HepG2 (cell line): ENCODE measurements around the gene NSMCE3. TPM values are rescaled to one million over a fixed set of nuclear protein-coding genes. Genes with fewer than 3 reads are reported as not detected.

ENCODE experiments used
- ATAC-seq: fragments of 200-7000 bp; cut with Tn5 transposase; 3 replicates; pipeline ENCODE4 v1.9.1; 2020; ENCODE audit warnings: mild to moderate bottlenecking, moderate library complexity
- BruUV-seq: library from RNA; stranded (reverse); fragments of 400-500 nt; replicated peaks from 2 replicates; lab custom pipeline; 2021; lab: Mats Ljungman, UMichigan
- CTCF ChIA-PET: fragments of 300-600 bp; formaldehyde crosslinking; extraction: SDS; loops from one replicate; lab custom pipeline; 2021; ENCODE audit warnings: low total read pairs, inconsistent platforms, low intra/inter-chr PET ratio; lab: Yijun Ruan, JAX
- POLR2A ChIA-PET: fragments of 350-600 bp; sonication (Branson Sonifier 250); formaldehyde crosslinking; loops from one replicate; lab custom pipeline; 2020; ENCODE audit warnings: antibody characterized with exemption, inconsistent platforms; lab: Yijun Ruan, JAX
- DNase-seq: peaks from one replicate; pipeline ENCODE4 v3.0.0-alpha.2; 2015; ENCODE audit warnings: low spot score
- FAIRE-seq: peaks from 3 replicates; lab custom pipeline; 2011; peaks lifted over from hg19 to GRCh38; lab: Jason Lieb, UNC
- H2AFZ ChIP-seq: one replicate; pipeline ENCODE4 v1.6.1; 2011; ENCODE audit warnings: low read length, inconsistent platforms
- H3K27ac ChIP-seq: fragments of 300-600 bp; 3 replicates; pipeline ENCODE4 v1.8.0; 2011; ENCODE audit warnings: mixed run types, mild to moderate bottlenecking, mixed read lengths, low read length, inconsistent platforms; ENCODE audit not compliant: insufficient read depth; ENCODE audit errors: extremely low read length
- H3K27me3 ChIP-seq, 2 experiments: fragments of 200-600 bp in 1 of 2; 2 replicates in 1 of 2; 3 replicates in 1 of 2; pipeline versions ENCODE4 v1.6.0 to v1.8.0; 2011; ENCODE audit warnings: low read length in 2 of 2, mild to moderate bottlenecking in 2 of 2, moderate library complexity in 2 of 2, inconsistent platforms in 1 of 2; ENCODE audit not compliant: insufficient read depth in 2 of 2, control insufficient read depth in 1 of 2
- H3K36me3 ChIP-seq, 2 experiments: fragments of 200-600 bp in 1 of 2; replicated peaks in 1 of 2; 2 replicates in 1 of 2; 3 replicates in 1 of 2; pipeline versions ENCODE4 v1.5.1 to v1.8.0; 2011; ENCODE audit warnings: low read length in 2 of 2, inconsistent platforms in 1 of 2; ENCODE audit not compliant: insufficient read depth in 2 of 2, control insufficient read depth in 1 of 2
- H3K4me1 ChIP-seq: 2 replicates; pipeline ENCODE4 v1.5.1; 2012; ENCODE audit warnings: low read length, inconsistent platforms; ENCODE audit not compliant: insufficient read depth
- H3K4me2 ChIP-seq: 2 replicates; pipeline ENCODE4 v1.6.0; 2011; ENCODE audit warnings: low read depth, low read length, inconsistent platforms
- H3K4me3 ChIP-seq, 3 experiments: fragments of 200-600 bp in 1 of 3; sonication (generic), shearing (Covaris generic) in 1 of 3; replicated peaks in 1 of 3; 2 replicates each; pipeline ENCODE4 v1.5.1; 2011 to 2016; ENCODE audit warnings: low read length in 3 of 3, inconsistent platforms in 2 of 3, low read depth in 2 of 3, mild to moderate bottlenecking in 2 of 3, control low read depth in 1 of 3, mixed read lengths in 1 of 3; ENCODE audit not compliant: insufficient read depth in 1 of 3
- H3K79me2 ChIP-seq: one replicate; pipeline ENCODE4 v1.6.1; 2011; ENCODE audit warnings: low read length, inconsistent platforms; ENCODE audit not compliant: insufficient read depth
- H3K9ac ChIP-seq: 2 replicates; pipeline ENCODE4 v1.6.0; 2011; ENCODE audit warnings: mild to moderate bottlenecking, low read depth, low read length, inconsistent platforms; ENCODE audit not compliant: insufficient read depth
- H3K9me3 ChIP-seq: 2 replicates; pipeline ENCODE4 v1.5.1; 2012; ENCODE audit warnings: mild to moderate bottlenecking, low read length
- H4K20me1 ChIP-seq: 2 replicates; pipeline ENCODE4 v1.6.0; 2011; ENCODE audit warnings: inconsistent platforms, mild to moderate bottlenecking, low read length, moderate library complexity; ENCODE audit not compliant: insufficient read depth
- AGO1 ChIP-seq: fragments of 200-400 bp; formaldehyde crosslinking; IDR thresholded peaks from 2 replicates; pipeline ENCODE4 v1.6.1; 2017; ENCODE audit warnings: mild to moderate bottlenecking, low read depth, low read length, moderate library complexity; ENCODE audit not compliant: poor library complexity, severe bottlenecking
- DR1 ChIP-seq: sonication (generic); formaldehyde crosslinking; IDR thresholded peaks from 2 replicates; pipeline ENCODE4 v1.8.0; 2021; ENCODE audit warnings: mild to moderate bottlenecking, missing genetic modification reagents, inconsistent platforms
- EEA1 ChIP-seq: sonication (generic); formaldehyde crosslinking; IDR thresholded peaks from 2 replicates; pipeline ENCODE4 v1.5.1; 2020; ENCODE audit warnings: mild to moderate bottlenecking, missing genetic modification reagents, borderline replicate concordance
- FOXO1 ChIP-seq: sonication (generic); formaldehyde crosslinking; IDR thresholded peaks from 2 replicates; pipeline ENCODE4 v1.4.0; 2020; ENCODE audit warnings: missing genetic modification reagents
- GFI1 ChIP-seq: sonication (generic); formaldehyde crosslinking; IDR thresholded peaks from 2 replicates; pipeline ENCODE4 v1.5.0; 2020; ENCODE audit warnings: missing genetic modification reagents, mild to moderate bottlenecking, borderline replicate concordance
- HNRNPH1 ChIP-seq: fragments of 200-400 bp; formaldehyde crosslinking; optimal IDR thresholded peaks from 2 replicates; pipeline ENCODE3; 2017; ENCODE audit warnings: mild to moderate bottlenecking, low read depth, low read length
- MTA3 ChIP-seq: sonication (generic); formaldehyde crosslinking; IDR thresholded peaks from 2 replicates; pipeline ENCODE4 v1.4.0; 2020; ENCODE audit warnings: missing genetic modification reagents
- NFYB ChIP-seq: sonication (generic); formaldehyde crosslinking; IDR thresholded peaks from 2 replicates; pipeline ENCODE4 v1.4.0; 2020; ENCODE audit warnings: missing genetic modification reagents
- NKX3-1 ChIP-seq: sonication (generic); formaldehyde crosslinking; IDR thresholded peaks from 2 replicates; pipeline ENCODE4 v1.5.0; 2020; ENCODE audit warnings: missing genetic modification reagents
- WIZ ChIP-seq: sonication (generic); formaldehyde crosslinking; IDR thresholded peaks from 2 replicates; pipeline ENCODE4 v1.5.1; 2020; ENCODE audit warnings: mild to moderate bottlenecking, missing genetic modification reagents
- ZNF33A ChIP-seq: sonication (generic); formaldehyde crosslinking; IDR thresholded peaks from 2 replicates; pipeline ENCODE4 v1.5.1; 2020; ENCODE audit warnings: missing genetic modification reagents, mild to moderate bottlenecking, moderate library complexity, borderline replicate concordance
- ZNF44 ChIP-seq: sonication (generic); formaldehyde crosslinking; IDR thresholded peaks from 2 replicates; pipeline ENCODE4 v1.5.1; 2020; ENCODE audit warnings: mild to moderate bottlenecking, missing genetic modification reagents
- ZNF468 ChIP-seq: sonication (generic); formaldehyde crosslinking; IDR thresholded peaks from 2 replicates; pipeline ENCODE4 v1.8.0; 2022; ENCODE audit warnings: mild to moderate bottlenecking, moderate library complexity, missing genetic modification reagents
- WGBS: methylation state at CpG from one replicate; pipeline ENCODE4 v1.1.6; 2017; ENCODE audit warnings: low lambda C conversion rate; 5-methylcytosine and 5-hydroxymethylcytosine counted together
- in situ Hi-C: cut with HindIII; loops from 2 replicates; pipeline ENCODE4 v1.10.0; 2017; ENCODE audit warnings: low pct_unique_long_range_greater_than_20kb; ENCODE audit not compliant: extremely low pct_ligation_motif_present
- intact Hi-C: fragments of 100-400 bp; cut with micrococcal nuclease; formaldehyde crosslinking; loops from one replicate; pipeline ENCODE4 v1.10.0; 2022; ENCODE audit not compliant: unreplicated experiment
- polyA plus RNA-seq, 8 experiments: library from polyadenylated mRNA; depleted of rRNA in 3 of 8; stranded (reverse) in 7 of 8; unstranded in 1 of 8; fragments of >200 nt; fragmentation: Illumina TruSeq in 4 of 8; extraction: Trizol in 4 of 8; gene quantifications; 2 replicates each; pipeline versions ENCODE4 v1.2.1 to v1.2.3, GENCODE V29; 2011 to 2016; ENCODE audit warnings: low read depth in 4 of 8, missing spikeins in 1 of 8, mixed read lengths in 1 of 8; ENCODE audit not compliant: insufficient read depth in 1 of 8
- total RNA-seq, 5 experiments: library from RNA; depleted of rRNA; stranded (reverse); fragments of >200 nt; fragmentation: Illumina TruSeq; extraction: Trizol; gene quantifications; 2 replicates each; pipeline ENCODE4 v1.2.3, GENCODE V29; 2016; ENCODE audit warnings: low read depth in 1 of 5
- TF ChIP-seq, protein P1 (sequence below): sonication (generic); formaldehyde crosslinking; IDR thresholded peaks from 2 replicates; pipeline ENCODE4 v1.4.0; 2020; ENCODE audit warnings: mild to moderate bottlenecking, low read depth, missing genetic modification reagents

The NSMCE3 gene
- total and polyA plus RNA-seq, 2 of the 13 experiments (the other 11 are each of a cell fraction or from before 2014, with no cell fraction given): 3.0 to 3.7 TPM

DNA sequence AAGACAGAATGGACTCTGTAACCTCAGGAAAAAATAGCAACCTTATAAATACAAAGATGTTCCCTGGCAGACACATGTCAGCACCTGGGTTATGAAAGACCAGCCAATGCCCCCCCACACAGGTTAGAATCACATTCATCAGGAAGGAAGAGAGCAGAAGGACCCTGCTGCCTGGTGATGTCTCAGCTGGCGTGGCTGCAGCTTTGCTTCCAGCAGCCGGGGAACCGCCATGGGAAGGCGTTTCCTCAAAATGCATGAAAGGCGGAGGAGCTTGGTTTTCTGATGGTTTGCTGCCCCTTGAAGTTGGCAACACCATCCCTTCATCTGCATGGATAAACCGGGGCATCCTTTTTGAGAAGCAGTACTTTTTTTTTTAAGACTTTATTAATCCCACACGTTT lies 10.9 kb upstream of the NSMCE3 start:
- intact Hi-C loops: no loop called here
- ATAC-seq: no peak

DNA sequence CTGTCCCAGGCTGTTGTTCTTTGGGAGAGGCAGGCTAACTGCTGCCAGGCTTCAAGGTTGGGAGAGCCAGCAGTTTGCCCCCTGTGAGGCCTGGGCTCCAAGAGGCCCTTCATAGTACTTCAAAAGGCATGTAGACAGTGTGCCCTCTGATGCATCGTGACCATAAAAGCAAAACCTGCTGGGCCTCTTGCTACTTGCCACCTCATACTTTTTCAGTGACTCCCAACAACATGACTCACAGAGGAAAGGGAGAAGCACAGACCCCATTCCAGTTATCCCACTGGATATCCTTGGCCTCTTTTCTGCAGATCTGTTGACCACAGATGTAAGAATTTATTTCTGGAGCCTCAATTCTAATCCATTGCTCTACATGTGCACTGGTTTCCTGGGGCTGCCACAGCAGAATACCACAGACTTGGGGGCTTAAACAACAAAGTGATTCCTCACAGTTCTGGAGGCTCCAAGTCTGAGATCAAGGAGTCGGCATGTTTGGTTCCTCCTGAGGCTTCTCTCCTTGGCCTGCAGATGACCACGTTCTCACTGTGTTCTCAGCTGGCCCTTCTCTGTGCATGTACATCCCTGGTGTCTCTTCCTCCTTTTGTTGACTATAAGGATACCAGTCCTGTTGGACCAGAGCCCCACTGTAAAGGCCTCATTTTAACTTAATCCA lies 8.9 kb upstream of the NSMCE3 start:
- Histone ChIP-seq H3K79me2 (no peaks in the 10 kb centered on the region), H3K27me3 (peaks cover 3 to 4% of the 10 kb centered on the region in 2 experiments; a peak in 2 of 5 replicates), H2AFZ (no peak overlapping the region), H3K9me3 (0 out of 2 replicates have a peak, but pooled peaks cover 4% of the 10 kb centered on the region), H3K9ac (no peak overlapping the region), H4K20me1 (no peaks in the 10 kb centered on the region), H3K4me3 (no peak overlapping the region), H3K27ac (no peak overlapping the region), H3K36me3 (no peaks in the 10 kb centered on the region), H3K4me2 (no peak overlapping the region), H3K4me1 (no peaks in the 10 kb centered on the region)
- CTCF ChIA-PET: no interaction called here
- BruUV-seq: no TSS peak
- DNase-seq (no peak), FAIRE-seq (no peak), ATAC-seq (no peak)
- 0% methylated on average over 2 of the region's 3 CpGs for WGBS
- intact Hi-C loops: no loop called here
- POLR2A ChIA-PET: no interaction called here
- TF ChIP-seq ZNF468 (CRISPR knock-in tag) (no peak), NFYB (CRISPR knock-in tag) (no peak), ZNF44 (CRISPR knock-in tag) (no peak), FOXO1 (CRISPR knock-in tag) (no peak), MTA3 (CRISPR knock-in tag) (no peak)
- TF ChIP-seq, protein P1, sequence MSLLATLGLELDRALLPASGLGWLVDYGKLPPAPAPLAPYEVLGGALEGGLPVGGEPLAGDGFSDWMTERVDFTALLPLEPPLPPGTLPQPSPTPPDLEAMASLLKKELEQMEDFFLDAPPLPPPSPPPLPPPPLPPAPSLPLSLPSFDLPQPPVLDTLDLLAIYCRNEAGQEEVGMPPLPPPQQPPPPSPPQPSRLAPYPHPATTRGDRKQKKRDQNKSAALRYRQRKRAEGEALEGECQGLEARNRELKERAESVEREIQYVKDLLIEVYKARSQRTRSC (CRISPR knock-in tag): no peak
- in situ Hi-C loops: no loop called here

More for the DNA sequence above, 10.9 kb upstream of the NSMCE3 start:
- H3K4me3 ChIP-seq: no peak overlapping the region
- H3K9ac ChIP-seq: no peak overlapping the region
- H3K27ac ChIP-seq: no peak overlapping the region
- H3K79me2 ChIP-seq: no peaks in the 10 kb centered on the region
- WGBS: 25% methylated on average over 6 of the region's 7 CpGs
- no peak for FAIRE-seq
- H3K36me3 ChIP-seq: no peaks in the 10 kb centered on the region
- 0 out of 2 replicates have a peak, but pooled peaks cover 4% of the 10 kb centered on the region for H3K9me3 ChIP-seq
- ChIA-PET CTCF (no interaction called here), POLR2A (no interaction called here)
- no peaks in the 10 kb centered on the region for H3K4me1 ChIP-seq
- in situ Hi-C loops: no loop called here
- no peak overlapping the region for H2AFZ ChIP-seq
- H3K27me3 ChIP-seq: peaks cover 3 to 4% of the 10 kb centered on the region in 2 experiments; a peak in 2 of 5 replicates
- H3K4me2 ChIP-seq: no peak overlapping the region
- BruUV-seq: no TSS peak
- H4K20me1 ChIP-seq: no peaks in the 10 kb centered on the region
- no peak for DNase-seq
- no peak for TF ChIP-seq NKX3-1 (CRISPR knock-in tag)
- TF ChIP-seq WIZ (CRISPR knock-in tag): no peak
- no peak for TF ChIP-seq HNRNPH1
- TF ChIP-seq GFI1 (CRISPR knock-in tag): no peak
- TF ChIP-seq ZNF33A (CRISPR knock-in tag): no peak
- no peak for TF ChIP-seq EEA1
- no peak for TF ChIP-seq DR1 (CRISPR knock-in tag)
- no peak for TF ChIP-seq AGO1
